GM10266 (cell line): ENCODE measurements around the gene PSIP1.
A peak's percentile ranks its signal among the peaks of the same experiment; 100 is the strongest.

Experiments used
- DNase-seq: peaks from one replicate; pipeline ENCODE4 v3.0.0; 2012; ENCODE audit errors: extremely low spot score
- CTCF ChIP-seq: IDR thresholded peaks from 2 replicates; pipeline ENCODE4 v1.5.1; 2012; ENCODE audit warnings: mild to moderate bottlenecking, low read depth; ENCODE audit not compliant: control insufficient read depth, insufficient read depth; ENCODE audit errors: missing control alignments

The PSIP1 gene

GRCh38 chr9:15501803-15502202 lies 9.0 kb downstream of the PSIP1 start:
- no peak for TF ChIP-seq CTCF
- DNase-seq: no peak

- no peak for TF ChIP-seq CTCF
- no peak for DNase-seq
These were observed 9.6 kb downstream of the PSIP1 start for GRCh38 chr9:15501179-15501578.

GRCh38 chr9:15499139-15499538 lies 11.6 kb downstream of the PSIP1 start:
- TF ChIP-seq CTCF: no peak
- no peak for DNase-seq

GRCh38 chr9:15498246-15498995 lies 12.3 kb downstream of the PSIP1 start:
- DNase-seq: no peak
- TF ChIP-seq CTCF: no peak

GRCh38 chr9:15492485-15493150 lies 18.2 kb downstream of the PSIP1 start:
- no peak for TF ChIP-seq CTCF
- DNase-seq: no peak

- no peak for TF ChIP-seq CTCF
- DNase-seq: no peak
These were observed 18.8 kb downstream of the PSIP1 start for GRCh38 chr9:15491950-15492349.

GRCh38 chr9:15485836-15486666 lies 24.7 kb downstream of the PSIP1 start:
- TF ChIP-seq CTCF: peak; percentile 39

More at GRCh38 chr9:15485836-15486666, 24.7 kb downstream of the PSIP1 start:
- no peak for DNase-seq
